HL-60 (cell line): ENCODE data around the gene TRIM36.
A peak's percentile ranks its signal among the peaks of the same experiment; 100 is the strongest.

Experiments used
- DNase-seq, 2 experiments: peaks; one replicate each; pipeline ENCODE4 v3.0.0-alpha.2; 2010 to 2020; ENCODE audit warnings: low read depth in 1 of 2, low spot score in 1 of 2
- H3K27ac ChIP-seq: fragments of 250-450 bp; sonication (Bioruptor Pico); replicated peaks from 2 replicates; pipeline ENCODE4 v1.5.1; 2020; ENCODE audit warnings: mild to moderate bottlenecking, moderate library complexity
- H3K27me3 ChIP-seq: fragments of 250-450 bp; sonication (Bioruptor Pico); 2 replicates; pipeline ENCODE4 v1.5.1; 2021; ENCODE audit warnings: mild to moderate bottlenecking, moderate library complexity; ENCODE audit not compliant: insufficient read depth, poor library complexity, severe bottlenecking
- H3K4me3 ChIP-seq: replicated peaks from 2 replicates; pipeline ENCODE4 v1.5.1; 2011; ENCODE audit warnings: mild to moderate bottlenecking, control low read depth, low read length; ENCODE audit not compliant: insufficient read depth
- GABPA ChIP-seq: IDR thresholded peaks from 2 replicates; pipeline ENCODE4 v1.6.1; 2012; ENCODE audit warnings: low read depth
- POLR2AphosphoS5 ChIP-seq: IDR thresholded peaks from 2 replicates; pipeline ENCODE4 v1.6.1; 2012; ENCODE audit warnings: low read depth
- SPI1 ChIP-seq: IDR thresholded peaks from 2 replicates; pipeline ENCODE4 v1.6.1; 2012; ENCODE audit warnings: low read depth, mild to moderate bottlenecking, borderline replicate concordance
- long read RNA-seq: library from polyadenylated mRNA; unstranded; transcript quantifications from one replicate; pipeline ENCODE4 v2.0.0, GENCODE V29; 2020
- TF ChIP-seq, protein P1 (sequence below): IDR thresholded peaks from one replicate; pipeline ENCODE4 v1.5.1; 2011; ENCODE audit warnings: low read length, control low read depth, inconsistent platforms; ENCODE audit not compliant: insufficient read depth
- TF ChIP-seq, protein P2 (sequence below): IDR thresholded peaks from 2 replicates; pipeline ENCODE4 v1.6.1; 2012; ENCODE audit warnings: low read depth; ENCODE audit not compliant: insufficient replicate concordance

The TRIM36 gene, protein sequence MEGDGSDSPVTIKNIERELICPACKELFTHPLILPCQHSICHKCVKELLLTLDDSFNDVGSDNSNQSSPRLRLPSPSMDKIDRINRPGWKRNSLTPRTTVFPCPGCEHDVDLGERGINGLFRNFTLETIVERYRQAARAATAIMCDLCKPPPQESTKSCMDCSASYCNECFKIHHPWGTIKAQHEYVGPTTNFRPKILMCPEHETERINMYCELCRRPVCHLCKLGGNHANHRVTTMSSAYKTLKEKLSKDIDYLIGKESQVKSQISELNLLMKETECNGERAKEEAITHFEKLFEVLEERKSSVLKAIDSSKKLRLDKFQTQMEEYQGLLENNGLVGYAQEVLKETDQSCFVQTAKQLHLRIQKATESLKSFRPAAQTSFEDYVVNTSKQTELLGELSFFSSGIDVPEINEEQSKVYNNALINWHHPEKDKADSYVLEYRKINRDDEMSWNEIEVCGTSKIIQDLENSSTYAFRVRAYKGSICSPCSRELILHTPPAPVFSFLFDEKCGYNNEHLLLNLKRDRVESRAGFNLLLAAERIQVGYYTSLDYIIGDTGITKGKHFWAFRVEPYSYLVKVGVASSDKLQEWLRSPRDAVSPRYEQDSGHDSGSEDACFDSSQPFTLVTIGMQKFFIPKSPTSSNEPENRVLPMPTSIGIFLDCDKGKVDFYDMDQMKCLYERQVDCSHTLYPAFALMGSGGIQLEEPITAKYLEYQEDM
- long read RNA-seq, full-length matches to known transcripts, result 13 of 13 reads
- long read RNA-seq, partial matches to known transcripts, result 0 of 13 reads
- long read RNA-seq, other reads (novel, unspliced or antisense), result 0 of 13 reads

DNA sequence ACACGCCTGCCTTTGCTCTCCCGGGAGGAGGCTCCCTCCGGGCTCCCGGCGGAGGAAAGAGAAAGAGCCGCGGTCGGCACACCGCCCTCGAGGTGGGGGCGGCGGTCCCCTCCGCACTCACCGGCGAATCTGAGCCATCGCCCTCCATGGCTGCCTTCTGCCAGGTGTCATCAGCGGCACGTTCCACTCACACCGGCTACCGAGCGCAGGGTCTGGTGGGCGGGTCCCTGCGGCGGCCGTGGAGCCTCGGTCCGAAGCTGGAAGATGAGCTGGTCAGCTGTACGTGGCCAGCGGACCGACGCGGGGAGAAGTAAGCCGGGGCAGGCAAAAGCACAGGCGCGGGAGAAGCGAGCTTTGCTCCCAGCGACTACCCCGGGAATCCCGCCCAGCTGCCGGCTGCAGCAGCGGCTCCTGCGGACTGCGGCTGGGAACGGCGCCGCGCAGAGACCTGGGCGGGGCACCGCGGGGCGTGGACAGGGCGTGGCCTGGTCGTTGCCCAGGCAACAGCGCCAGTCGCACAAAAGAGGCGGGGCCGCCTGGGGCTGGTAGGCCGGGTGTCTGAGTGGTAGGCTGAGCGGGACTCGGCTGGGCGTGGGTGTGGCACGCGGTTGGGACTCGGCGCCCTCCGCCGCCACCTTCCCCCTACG, at the start of gene TRIM36:
TRIM36 (minus strand) TSS at position 422 of the 647 bp plus-strand sequence; CDS start at position 148, 274 bp downstream.
- TF ChIP-seq GABPA (no peak), POLR2AphosphoS5 (peak; percentile 53; the same call in 1 of the 2 replicates)
- peak; percentile 51 to 88 for DNase-seq
- Histone ChIP-seq H3K4me3 (peak within 1 kb of the TSS; percentile 81), H3K27ac (peak within 1 kb of the TSS; percentile 65), H3K27me3 (no peaks in the 10 kb centered on the region)

DNA sequence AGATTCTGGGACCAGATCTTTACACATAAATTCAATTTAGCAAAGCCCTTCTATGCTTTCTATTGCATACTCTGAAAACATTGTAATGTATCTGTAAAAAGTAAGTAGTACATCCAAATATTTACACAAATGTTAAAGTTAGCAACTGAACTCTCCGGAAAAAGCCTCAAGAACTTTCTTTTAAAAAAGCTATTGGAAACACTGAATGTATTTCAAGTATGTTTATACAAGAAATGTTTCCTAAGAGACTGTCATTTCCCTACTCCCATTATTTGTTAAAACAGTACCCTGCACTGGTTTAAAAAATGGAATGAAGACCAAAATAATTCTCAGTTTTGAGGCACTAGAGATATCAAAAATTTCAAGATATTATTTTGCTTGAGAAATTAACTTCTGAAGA, 44.8 kb upstream of the TRIM36 start:
- Histone ChIP-seq H3K27me3 (no peaks in the 10 kb centered on the region), H3K4me3 (no peak overlapping the region), H3K27ac (no peak overlapping the region)
- no peak for DNase-seq
- TF ChIP-seq, protein P1, sequence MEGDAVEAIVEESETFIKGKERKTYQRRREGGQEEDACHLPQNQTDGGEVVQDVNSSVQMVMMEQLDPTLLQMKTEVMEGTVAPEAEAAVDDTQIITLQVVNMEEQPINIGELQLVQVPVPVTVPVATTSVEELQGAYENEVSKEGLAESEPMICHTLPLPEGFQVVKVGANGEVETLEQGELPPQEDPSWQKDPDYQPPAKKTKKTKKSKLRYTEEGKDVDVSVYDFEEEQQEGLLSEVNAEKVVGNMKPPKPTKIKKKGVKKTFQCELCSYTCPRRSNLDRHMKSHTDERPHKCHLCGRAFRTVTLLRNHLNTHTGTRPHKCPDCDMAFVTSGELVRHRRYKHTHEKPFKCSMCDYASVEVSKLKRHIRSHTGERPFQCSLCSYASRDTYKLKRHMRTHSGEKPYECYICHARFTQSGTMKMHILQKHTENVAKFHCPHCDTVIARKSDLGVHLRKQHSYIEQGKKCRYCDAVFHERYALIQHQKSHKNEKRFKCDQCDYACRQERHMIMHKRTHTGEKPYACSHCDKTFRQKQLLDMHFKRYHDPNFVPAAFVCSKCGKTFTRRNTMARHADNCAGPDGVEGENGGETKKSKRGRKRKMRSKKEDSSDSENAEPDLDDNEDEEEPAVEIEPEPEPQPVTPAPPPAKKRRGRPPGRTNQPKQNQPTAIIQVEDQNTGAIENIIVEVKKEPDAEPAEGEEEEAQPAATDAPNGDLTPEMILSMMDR, result no peak
- TF ChIP-seq, protein P2, sequence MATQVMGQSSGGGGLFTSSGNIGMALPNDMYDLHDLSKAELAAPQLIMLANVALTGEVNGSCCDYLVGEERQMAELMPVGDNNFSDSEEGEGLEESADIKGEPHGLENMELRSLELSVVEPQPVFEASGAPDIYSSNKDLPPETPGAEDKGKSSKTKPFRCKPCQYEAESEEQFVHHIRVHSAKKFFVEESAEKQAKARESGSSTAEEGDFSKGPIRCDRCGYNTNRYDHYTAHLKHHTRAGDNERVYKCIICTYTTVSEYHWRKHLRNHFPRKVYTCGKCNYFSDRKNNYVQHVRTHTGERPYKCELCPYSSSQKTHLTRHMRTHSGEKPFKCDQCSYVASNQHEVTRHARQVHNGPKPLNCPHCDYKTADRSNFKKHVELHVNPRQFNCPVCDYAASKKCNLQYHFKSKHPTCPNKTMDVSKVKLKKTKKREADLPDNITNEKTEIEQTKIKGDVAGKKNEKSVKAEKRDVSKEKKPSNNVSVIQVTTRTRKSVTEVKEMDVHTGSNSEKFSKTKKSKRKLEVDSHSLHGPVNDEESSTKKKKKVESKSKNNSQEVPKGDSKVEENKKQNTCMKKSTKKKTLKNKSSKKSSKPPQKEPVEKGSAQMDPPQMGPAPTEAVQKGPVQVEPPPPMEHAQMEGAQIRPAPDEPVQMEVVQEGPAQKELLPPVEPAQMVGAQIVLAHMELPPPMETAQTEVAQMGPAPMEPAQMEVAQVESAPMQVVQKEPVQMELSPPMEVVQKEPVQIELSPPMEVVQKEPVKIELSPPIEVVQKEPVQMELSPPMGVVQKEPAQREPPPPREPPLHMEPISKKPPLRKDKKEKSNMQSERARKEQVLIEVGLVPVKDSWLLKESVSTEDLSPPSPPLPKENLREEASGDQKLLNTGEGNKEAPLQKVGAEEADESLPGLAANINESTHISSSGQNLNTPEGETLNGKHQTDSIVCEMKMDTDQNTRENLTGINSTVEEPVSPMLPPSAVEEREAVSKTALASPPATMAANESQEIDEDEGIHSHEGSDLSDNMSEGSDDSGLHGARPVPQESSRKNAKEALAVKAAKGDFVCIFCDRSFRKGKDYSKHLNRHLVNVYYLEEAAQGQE, result no peak
- TF ChIP-seq POLR2AphosphoS5 (no peak), SPI1 (no peak), GABPA (no peak)

DNA sequence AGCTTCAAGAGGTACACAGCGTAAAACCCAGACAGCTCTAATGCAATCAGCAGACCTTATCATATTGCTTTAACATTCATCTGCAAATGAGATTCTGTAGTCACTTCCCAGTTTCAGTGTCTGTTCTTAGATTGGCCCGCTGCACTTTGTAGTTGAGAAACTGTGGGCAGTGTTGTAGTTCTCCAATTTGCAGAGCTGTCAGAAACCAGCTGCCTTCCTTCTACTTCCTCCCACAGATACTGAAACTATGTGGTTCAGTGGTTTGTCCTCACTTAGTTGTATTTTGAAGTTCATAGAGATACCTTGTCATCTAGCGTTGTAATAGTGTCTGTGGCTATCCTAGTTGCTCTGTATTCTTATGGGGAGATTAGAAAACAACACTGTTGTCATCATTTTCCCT, 39.6 kb upstream of the TRIM36 start:
- DNase-seq, result peak; percentile 15 to 84
- TF ChIP-seq POLR2AphosphoS5, result peak; percentile 56; the same call in 1 of the 2 replicates
- TF ChIP-seq, protein P2, result no peak
- TF ChIP-seq SPI1, result peak; percentile 79; the same call in 1 of the 2 replicates
- TF ChIP-seq GABPA, result no peak
- TF ChIP-seq, protein P1, result no peak
- Histone ChIP-seq H3K27me3 (no peaks in the 10 kb centered on the region), H3K4me3 (no peak overlapping the region), H3K27ac (peak overlapping the region; percentile 41)

DNA sequence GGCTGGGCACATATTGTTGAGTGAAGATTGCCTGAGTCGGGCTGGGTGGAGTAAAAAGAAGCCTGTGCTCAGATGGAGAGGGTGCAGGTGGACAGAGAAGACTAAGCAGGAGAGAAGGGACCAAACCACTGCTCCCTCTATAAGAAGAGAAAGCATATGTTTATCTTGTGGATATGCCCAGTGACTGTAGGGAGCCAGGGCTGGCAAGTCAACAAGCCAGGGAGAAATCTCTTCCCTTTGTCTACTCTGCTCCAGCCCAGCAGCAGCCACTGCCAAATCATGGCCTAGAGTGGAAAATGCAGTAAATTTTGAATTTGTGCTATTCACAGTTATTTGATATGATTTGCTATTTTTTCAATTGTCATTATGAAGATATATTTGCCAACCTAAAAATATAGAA, 33.2 kb upstream of the TRIM36 start:
- H3K4me3 ChIP-seq, result no peak overlapping the region
- H3K27me3 ChIP-seq, result no peaks in the 10 kb centered on the region
- TF ChIP-seq SPI1 (no peak), POLR2AphosphoS5 (no peak), GABPA (no peak)
- TF ChIP-seq, protein P2, result no peak
- TF ChIP-seq, protein P1, result no peak
- no peak for DNase-seq
- H3K27ac ChIP-seq, result no peak overlapping the region
